ENCODE measurements around the gene MAB21L1. TPM values are rescaled to one million over a fixed set of nuclear protein-coding genes. Genes with fewer than 3 reads are reported as not detected.

The MAB21L1 gene
- total and polyA plus RNA-seq, 2 donors (not counting 3 experiments of a cell fraction or from before 2014, with no cell fraction given), result 0.03 TPM; not detected in 1

- no peak overlapping the region for H2AFZ ChIP-seq (ENCODE audit: low read depth, low read length)
- ChIA-PET POLR2A (no interaction called here), CTCF (no interaction called here)
- intact Hi-C loops (cut with micrococcal nuclease), result no loop called here
- H3K4me2 ChIP-seq (ENCODE audit: insufficient read depth, low read length), result no peak overlapping the region
- no peak for TF ChIP-seq POLR2A (IDR thresholded peaks at IDR 0.05; ENCODE audit: low read depth, low read length)
- TF ChIP-seq FOS (IDR thresholded peaks at IDR 0.05; ENCODE audit: borderline replicate concordance, insufficient read depth, low read length), result no peak
- TF ChIP-seq POLR2AphosphoS5 (IDR thresholded peaks at IDR 0.05; ENCODE audit: insufficient read depth, low read depth, low read length), result no peak
- no peak for TF ChIP-seq MYC (IDR thresholded peaks at IDR 0.05; ENCODE audit: low read depth, low read length)
- TF ChIP-seq GATA2 (IDR thresholded peaks at IDR 0.05; ENCODE audit: insufficient read depth, insufficient read length, low read depth, low read length), result no peak
- TF ChIP-seq EZH2 (IDR thresholded peaks at IDR 0.05; ENCODE audit: borderline replicate concordance, low read depth, low read length, severe bottlenecking), result no peak
- no peak for TF ChIP-seq CTCF (IDR thresholded peaks at IDR 0.05; ENCODE audit: extremely low read depth in 1 of 2, insufficient read depth in 1 of 2, low read depth in 1 of 2, low read length in 2 of 2)
- H3K36me3 ChIP-seq (ENCODE audit: control insufficient read depth in 2 of 2, extremely low read depth in 1 of 2, insufficient read depth in 2 of 2, low read length in 2 of 2), result no peaks in the 10 kb centered on the region
- DNase-seq (ENCODE audit: low read depth, low spot score) (no peak), FAIRE-seq (no peak)
- H3K4me3 ChIP-seq (replicated peaks in 1 of 3; ENCODE audit: insufficient read depth in 1 of 3, low read depth in 1 of 3, low read length in 3 of 3), result no peak overlapping the region
- dilution Hi-C loops (cut with MboI; ENCODE audit: extremely low pct_ligation_motif_present, low sequenced_read_pairs), result no loop called here
- no TSS peak for BruUV-seq (replicated peaks)
- H4K20me1 ChIP-seq (replicated peaks; ENCODE audit: control insufficient read depth, extremely low read depth, insufficient read depth, low read length), result no peaks in the 10 kb centered on the region
- no peak overlapping the region for H3K9ac ChIP-seq (replicated peaks; ENCODE audit: extremely low read depth, insufficient read depth, low read length)
- H3K27ac ChIP-seq (ENCODE audit: insufficient read depth, low read depth, low read length), result no peak overlapping the region
- H3K9me1 ChIP-seq (replicated peaks; ENCODE audit: control insufficient read depth, extremely low read depth, insufficient read depth, low read length), result peaks cover 2% of the 10 kb centered on the region
- H3K4me1 ChIP-seq (ENCODE audit: control insufficient read depth, extremely low read depth, insufficient read depth, low read length), result no peaks in the 10 kb centered on the region
- H3K79me2 ChIP-seq (ENCODE audit: control insufficient read depth, insufficient read depth, low read length), result no peaks in the 10 kb centered on the region
- no peaks in the 10 kb centered on the region for H3K27me3 ChIP-seq (ENCODE audit: control insufficient read depth in 2 of 2, insufficient read depth in 2 of 2, low read length in 2 of 2)
- no peaks in the 10 kb centered on the region for H3K9me3 ChIP-seq (replicated peaks; ENCODE audit: control insufficient read depth, insufficient read depth, low read length)
These were observed 7.3 kb upstream of the MAB21L1 start for GRCh38 chr13:35483761-35484160.

GRCh38 chr13:35482527-35482926 lies 6.0 kb upstream of the MAB21L1 start:
- H4K20me1 ChIP-seq (replicated peaks; ENCODE audit: control insufficient read depth, extremely low read depth, insufficient read depth, low read length), result no peaks in the 10 kb centered on the region
- no peak overlapping the region for H3K9ac ChIP-seq (replicated peaks; ENCODE audit: extremely low read depth, insufficient read depth, low read length)
- POLR2A ChIA-PET, result no interaction called here
- dilution Hi-C loops (cut with MboI; ENCODE audit: extremely low pct_ligation_motif_present, low sequenced_read_pairs) (no loop called here), intact Hi-C loops (cut with micrococcal nuclease) (no loop called here)
- no peak for FAIRE-seq
- no TSS peak for BruUV-seq (replicated peaks)
- CTCF ChIA-PET, result no interaction called here
- peaks cover 2% of the 10 kb centered on the region for H3K9me1 ChIP-seq (replicated peaks; ENCODE audit: control insufficient read depth, extremely low read depth, insufficient read depth, low read length)
- TF ChIP-seq MAX (IDR thresholded peaks at IDR 0.05; ENCODE audit: insufficient read depth, insufficient read length) (no peak), POLR2AphosphoS5 (IDR thresholded peaks at IDR 0.05; ENCODE audit: insufficient read depth, low read depth, low read length) (no peak), POLR2A (IDR thresholded peaks at IDR 0.05; ENCODE audit: low read depth, low read length) (no peak), EZH2 (IDR thresholded peaks at IDR 0.05; ENCODE audit: borderline replicate concordance, low read depth, low read length, severe bottlenecking) (no peak), CTCF (IDR thresholded peaks at IDR 0.05; ENCODE audit: extremely low read depth in 1 of 2, insufficient read depth in 1 of 2, low read depth in 1 of 2, low read length in 2 of 2) (no peak), MYC (IDR thresholded peaks at IDR 0.05; ENCODE audit: low read depth, low read length) (no peak), JUN (IDR thresholded peaks at IDR 0.05; ENCODE audit: borderline replicate concordance, insufficient read depth, insufficient read length, low read depth) (no peak), GATA2 (IDR thresholded peaks at IDR 0.05; ENCODE audit: insufficient read depth, insufficient read length, low read depth, low read length) (no peak)
- DNase-seq (ENCODE audit: low read depth, low spot score), result no peak
- no peaks in the 10 kb centered on the region for H3K4me1 ChIP-seq (ENCODE audit: control insufficient read depth, extremely low read depth, insufficient read depth, low read length)
- H3K27me3 ChIP-seq (ENCODE audit: control insufficient read depth in 2 of 2, insufficient read depth in 2 of 2, low read length in 2 of 2), result no peaks in the 10 kb centered on the region
- H3K27ac ChIP-seq (ENCODE audit: insufficient read depth, low read depth, low read length), result no peak overlapping the region
- no peak overlapping the region for H3K4me3 ChIP-seq (replicated peaks in 1 of 3; ENCODE audit: insufficient read depth in 1 of 3, low read depth in 1 of 3, low read length in 3 of 3)
- H3K36me3 ChIP-seq (ENCODE audit: control insufficient read depth in 2 of 2, extremely low read depth in 1 of 2, insufficient read depth in 2 of 2, low read length in 2 of 2), result no peaks in the 10 kb centered on the region
- no peaks in the 10 kb centered on the region for H3K79me2 ChIP-seq (ENCODE audit: control insufficient read depth, insufficient read depth, low read length)
- no peak overlapping the region for H3K4me2 ChIP-seq (ENCODE audit: insufficient read depth, low read length)
- no peaks in the 10 kb centered on the region for H3K9me3 ChIP-seq (replicated peaks; ENCODE audit: control insufficient read depth, insufficient read depth, low read length)
- no peak overlapping the region for H2AFZ ChIP-seq (ENCODE audit: low read depth, low read length)

All from endothelial cell of umbilical vein (primary cell).